ENCODE measurements around the gene ZNF816.

GRCh38 chr19:52946322-52947310, 16.1 kb downstream of the ZNF816 start:
- TF ChIP-seq CTCF (IDR thresholded peaks at IDR 0.05) (no peak), POLR2A (IDR thresholded peaks at IDR 0.05) (no peak)
